DMS 273 (cell line): ENCODE results near the gene ZNF445.
A peak's percentile ranks its signal among the peaks of the same experiment; 100 is the strongest.
"Not testable (repeated sequence)": the region's sequence is repeated elsewhere in the genome, so short reads cannot be mapped to it uniquely, and the experiment has no call there.

Experiments used
- DNase-seq: peaks from one replicate; lab custom pipeline; 2025; ENCODE audit not compliant: unreplicated experiment; lab: John Stamatoyannopoulos, UW

ZNF445 gene

GRCh38 chr3:44477312-44478030, at the start of gene ZNF445:
Gene ZNF445, minus strand, starts transcription at chr3:44477670. Its CDS starts 22,121 bp downstream, at chr3:44455549.
- peak; percentile 88 for DNase-seq

- no peak for DNase-seq
Observed at GRCh38 chr3:44525060-44525459, 47.6 kb upstream of the ZNF445 start.

GRCh38 chr3:44522494-44522933, 45.0 kb upstream of the ZNF445 start:
- no peak for DNase-seq

GRCh38 chr3:44521721-44522120, 44.3 kb upstream of the ZNF445 start:
- DNase-seq: no peak

GRCh38 chr3:44518782-44519156, 41.3 kb upstream of the ZNF445 start:
- DNase-seq: no peak

GRCh38 chr3:44516230-44516629, 38.8 kb upstream of the ZNF445 start:
- DNase-seq: no peak

- no peak for DNase-seq
Observed at GRCh38 chr3:44513513-44513912, 36.0 kb upstream of the ZNF445 start.

- peak; percentile 23 for DNase-seq
Observed at GRCh38 chr3:44511238-44511566, 33.7 kb upstream of the ZNF445 start.

- DNase-seq: peak; percentile 56
Observed at GRCh38 chr3:44510000-44510368, 32.5 kb upstream of the ZNF445 start.

- peak; percentile 28 for DNase-seq
Observed at GRCh38 chr3:44509393-44509921, 32.0 kb upstream of the ZNF445 start.

GRCh38 chr3:44506961-44507360, 29.5 kb upstream of the ZNF445 start:
- DNase-seq: no peak

GRCh38 chr3:44506556-44506955, 29.1 kb upstream of the ZNF445 start:
- DNase-seq: no peak

- no peak for DNase-seq
Observed at GRCh38 chr3:44504566-44504965, 27.1 kb upstream of the ZNF445 start.

GRCh38 chr3:44503178-44503577, 25.7 kb upstream of the ZNF445 start:
- DNase-seq: not testable (repeated sequence)

- no peak for DNase-seq
Observed at GRCh38 chr3:44501971-44502370, 24.5 kb upstream of the ZNF445 start.

GRCh38 chr3:44499899-44500168, 22.4 kb upstream of the ZNF445 start:
- not testable (repeated sequence) for DNase-seq

- no peak for DNase-seq
Observed at GRCh38 chr3:44499149-44499898, 21.9 kb upstream of the ZNF445 start.

GRCh38 chr3:44495636-44496415, 18.4 kb upstream of the ZNF445 start:
- no peak for DNase-seq

- no peak for DNase-seq
Observed at GRCh38 chr3:44492496-44492895, 15.0 kb upstream of the ZNF445 start.

- no peak for DNase-seq
Observed at GRCh38 chr3:44482721-44483120, 5.3 kb upstream of the ZNF445 start.

- no peak for DNase-seq
Observed at GRCh38 chr3:44478606-44479094, 1.2 kb upstream of the ZNF445 start.

GRCh38 chr3:44478055-44478468, 592 bp upstream of the ZNF445 start:
- DNase-seq: peak; percentile 41
